ENCODE measurements around the gene KHDRBS2.

GRCh38 chr6:61901748-61902147, 384.3 kb downstream of the KHDRBS2 start:
- TF ChIP-seq CTCF (IDR thresholded peaks at IDR 0.05) = no peak
- TF ChIP-seq POLR2A (IDR thresholded peaks at IDR 0.05) = no peak

Data from thyroid gland (tissue), 4 donors.